Hepatocyte (in vitro differentiated cells): Measurements from ENCODE around the gene ABL2. TPM values are rescaled to one million over a fixed set of nuclear protein-coding genes. Genes with fewer than 3 reads are reported as not detected.

Experiments
- DNase-seq: peaks from one replicate; pipeline ENCODE4 v3.0.0-alpha.2; 2016; ENCODE audit warnings: low spot score
- H2AFZ ChIP-seq: fragments of 200-600 bp; sonication (generic); 2 replicates; pipeline ENCODE4 v1.6.0; 2016; ENCODE audit warnings: antibody characterized with exemption, mild to moderate bottlenecking
- H3K27ac ChIP-seq: fragments of 200-600 bp; sonication (generic); 2 replicates; pipeline ENCODE4 v1.5.1; 2016; ENCODE audit warnings: mild to moderate bottlenecking
- H3K27me3 ChIP-seq: fragments of 200-600 bp; sonication (generic); 2 replicates; pipeline ENCODE4 v1.6.1; 2016
- H3K36me3 ChIP-seq: fragments of 200-600 bp; sonication (generic); replicated peaks from 2 replicates; pipeline ENCODE4 v1.5.1; 2016; ENCODE audit warnings: low read depth; ENCODE audit not compliant: insufficient read depth
- H3K4me1 ChIP-seq: fragments of 200-600 bp; sonication (generic); 2 replicates; pipeline ENCODE4 v1.5.1; 2016; ENCODE audit warnings: mild to moderate bottlenecking, moderate library complexity; ENCODE audit not compliant: insufficient read depth
- H3K4me2 ChIP-seq: fragments of 200-600 bp; sonication (generic); 2 replicates; pipeline ENCODE4 v1.6.0; 2016
- H3K4me3 ChIP-seq: fragments of 200-600 bp; sonication (generic); 2 replicates; pipeline ENCODE4 v1.5.1; 2016; ENCODE audit warnings: mild to moderate bottlenecking
- H3K79me2 ChIP-seq: fragments of 200-600 bp; sonication (generic); 2 replicates; pipeline ENCODE4 v1.6.0; 2017; ENCODE audit warnings: mild to moderate bottlenecking
- H3K9me2 ChIP-seq: fragments of 200-600 bp; sonication (generic); replicated peaks from 2 replicates; pipeline ENCODE4 v1.6.0; 2017; ENCODE audit warnings: mild to moderate bottlenecking; ENCODE audit not compliant: insufficient read depth
- H3K9me3 ChIP-seq: fragments of 200-600 bp; sonication (generic); 2 replicates; pipeline ENCODE4 v1.5.1; 2016; ENCODE audit warnings: low read depth, mild to moderate bottlenecking
- H4K20me1 ChIP-seq: fragments of 200-600 bp; sonication (generic); 2 replicates; pipeline ENCODE4 v1.6.0; 2016; ENCODE audit warnings: mild to moderate bottlenecking; ENCODE audit not compliant: insufficient read depth, poor library complexity, severe bottlenecking
- CTCF ChIP-seq: fragments of 200-600 bp; sonication (generic); IDR thresholded peaks from 2 replicates; pipeline ENCODE4 v1.5.1; 2016; ENCODE audit warnings: antibody characterized with exemption, mild to moderate bottlenecking; ENCODE audit not compliant: poor library complexity
- EZH2 ChIP-seq: fragments of 200-600 bp; sonication (generic); IDR thresholded peaks from 2 replicates; pipeline ENCODE4 v1.6.1; 2016; ENCODE audit warnings: antibody characterized with exemption, mild to moderate bottlenecking, borderline replicate concordance
- EZH2phosphoT487 ChIP-seq: fragments of 200-600 bp; sonication (generic); IDR thresholded peaks from one replicate; pipeline ENCODE4 v1.6.1; 2018; ENCODE audit warnings: antibody characterized with exemption, mild to moderate bottlenecking, low read depth, moderate library complexity; ENCODE audit not compliant: unreplicated experiment, severe bottlenecking
- WGBS: methylation state at CpG from one replicate; pipeline ENCODE4 v1.1.6; 2016; ENCODE audit warnings: low lambda C conversion rate; ENCODE audit errors: missing lambda C conversion rate; 5-methylcytosine and 5-hydroxymethylcytosine counted together
- polyA plus RNA-seq: library from polyadenylated mRNA; unstranded; fragments of >200 nt; fragmentation: Nextera tagmentation; extraction: Ambion mirVana; gene quantifications from 2 replicates; pipeline ENCODE4 v1.2.1, GENCODE V29; 2016
- total RNA-seq: library from RNA; depleted of rRNA; stranded (reverse); fragments of >200 nt; gene quantifications from 2 replicates; pipeline ENCODE4 v1.2.3, GENCODE V29; 2014

Gene ABL2
- total and polyA plus RNA-seq, 2 experiments from 2014 or later, result 8.6 to 11.6 TPM

- Histone ChIP-seq H3K4me2 (no peak overlapping the region), H2AFZ (no peak overlapping the region), H3K4me1 (peaks cover 16% of the 10 kb centered on the region), H3K9me3 (no peaks in the 10 kb centered on the region), H3K4me3 (no peak overlapping the region), H3K36me3 (no peaks in the 10 kb centered on the region), H3K27me3 (no peaks in the 10 kb centered on the region), H3K9me2 (no peaks in the 10 kb centered on the region), H3K79me2 (peaks cover 48% of the 10 kb centered on the region), H3K27ac (no peak overlapping the region), H4K20me1 (no peaks in the 10 kb centered on the region)
- 86% methylated on average over 5 of the region's 5 CpGs for WGBS
- DNase-seq, result no peak
- TF ChIP-seq CTCF (no peak), EZH2phosphoT487 (no peak), EZH2 (no peak)
Measured at GRCh38 chr1:179146476-179146875, 83.0 kb downstream of the ABL2 start.

GRCh38 chr1:179145521-179145920 is 84.0 kb downstream of the ABL2 start:
- Histone ChIP-seq H3K9me3 (no peaks in the 10 kb centered on the region), H2AFZ (no peak overlapping the region), H4K20me1 (no peaks in the 10 kb centered on the region), H3K27ac (no peak overlapping the region), H3K4me2 (no peak overlapping the region), H3K79me2 (peaks cover 52% of the 10 kb centered on the region), H3K9me2 (no peaks in the 10 kb centered on the region), H3K4me3 (no peak overlapping the region), H3K4me1 (peaks cover 11% of the 10 kb centered on the region), H3K27me3 (no peaks in the 10 kb centered on the region), H3K36me3 (no peaks in the 10 kb centered on the region)
- TF ChIP-seq EZH2phosphoT487, result no peak
- no peak for TF ChIP-seq CTCF
- no peak for TF ChIP-seq EZH2
- 95% methylated on average over 3 of the region's 3 CpGs for WGBS
- no peak for DNase-seq

- TF ChIP-seq EZH2 (no peak), EZH2phosphoT487 (no peak), CTCF (no peak)
- Histone ChIP-seq H3K27me3 (no peaks in the 10 kb centered on the region), H3K9me3 (no peaks in the 10 kb centered on the region), H3K4me3 (no peak overlapping the region), H2AFZ (no peak overlapping the region), H4K20me1 (no peaks in the 10 kb centered on the region), H3K27ac (no peak overlapping the region), H3K79me2 (peaks cover 52% of the 10 kb centered on the region), H3K9me2 (no peaks in the 10 kb centered on the region), H3K4me1 (peaks cover 11% of the 10 kb centered on the region), H3K36me3 (no peaks in the 10 kb centered on the region), H3K4me2 (no peak overlapping the region)
- DNase-seq, result no peak
- WGBS, result 95% methylated on average over 1 of the region's 1 CpG
Measured at GRCh38 chr1:179144626-179145025, 84.9 kb downstream of the ABL2 start.

- Histone ChIP-seq H3K36me3 (no peaks in the 10 kb centered on the region), H2AFZ (no peak overlapping the region), H3K27me3 (no peaks in the 10 kb centered on the region), H3K4me3 (no peak overlapping the region), H3K9me2 (no peaks in the 10 kb centered on the region), H3K27ac (peak overlapping the region; percentile 75), H3K4me1 (peaks cover 11% of the 10 kb centered on the region), H3K4me2 (peak overlapping the region; percentile 23), H3K79me2 (peaks cover 48% of the 10 kb centered on the region), H3K9me3 (no peaks in the 10 kb centered on the region), H4K20me1 (no peaks in the 10 kb centered on the region)
- DNase-seq, result peak; percentile 23
- TF ChIP-seq CTCF, result no peak
- no peak for TF ChIP-seq EZH2phosphoT487
- TF ChIP-seq EZH2, result no peak
- WGBS, result 64% methylated on average over 3 of the region's 3 CpGs
Measured at GRCh38 chr1:179143322-179143721, 86.2 kb downstream of the ABL2 start.
